SK-N-SH (cell line): Measurements from ENCODE around the gene KLHL17. TPM values are rescaled to one million over a fixed set of nuclear protein-coding genes. Genes with fewer than 3 reads are reported as not detected.

Experiments used
- CTCF ChIA-PET: fragments of 300-600, 350-600 bp; formaldehyde crosslinking; extraction: SDS; loops from one replicate; lab custom pipeline; 2021; lab: Yijun Ruan, JAX
- POLR2A ChIA-PET: fragments of 350-600 bp; sonication (Branson Sonifier 250); formaldehyde crosslinking; extraction: SDS; loops from one replicate; lab custom pipeline; 2020; ENCODE audit warnings: antibody characterized with exemption, inconsistent platforms; lab: Yijun Ruan, JAX
- DNase-seq: peaks from one replicate; pipeline ENCODE4 v3.0.0; 2012
- H2AFZ ChIP-seq: fragments of 200-600 bp; sonication (generic); 2 replicates; pipeline ENCODE4 v1.8.1; 2016; ENCODE audit warnings: antibody characterized with exemption, mild to moderate bottlenecking, low read depth
- H3F3A ChIP-seq: fragments of 200-600 bp; sonication (generic); replicated peaks from 2 replicates; pipeline ENCODE3; 2016; ENCODE audit warnings: antibody characterized with exemption, mild to moderate bottlenecking; ENCODE audit not compliant: insufficient read depth
- H3K27ac ChIP-seq, 2 experiments: fragments of 200-500 bp in 1 of 2; fragments of 200-600 bp in 1 of 2; sonication (Bioruptor generic) in 1 of 2; sonication (generic), shearing (Covaris generic) in 1 of 2; 2 replicates each; pipeline versions ENCODE4 v1.5.1 to v1.6.1; 2014 to 2016; ENCODE audit warnings: low read depth in 2 of 2, inconsistent platforms in 1 of 2, low read length in 1 of 2, mild to moderate bottlenecking in 1 of 2, mixed read lengths in 1 of 2
- H3K27me3 ChIP-seq: fragments of 200-600 bp; sonication (generic), shearing (Covaris generic); 2 replicates; pipeline ENCODE4 v1.6.1; 2016; ENCODE audit warnings: mixed run types; ENCODE audit not compliant: insufficient read depth
- H3K36me3 ChIP-seq, 2 experiments: fragments of 200-500 bp in 1 of 2; fragments of 200-600 bp in 1 of 2; sonication (Bioruptor generic) in 1 of 2; sonication (generic) in 1 of 2; replicated peaks in 1 of 2; 2 replicates each; pipeline versions ENCODE3 to v1.5.1; 2014 to 2016; ENCODE audit warnings: low read length in 1 of 2, mild to moderate bottlenecking in 1 of 2; ENCODE audit not compliant: insufficient read depth in 2 of 2, control insufficient read depth in 1 of 2
- H3K4me1 ChIP-seq, 2 experiments: fragments of 200-500 bp in 1 of 2; fragments of 200-600 bp in 1 of 2; sonication (Bioruptor generic) in 1 of 2; sonication (generic), shearing (Covaris generic) in 1 of 2; 2 replicates each; pipeline versions ENCODE4 v1.5.1 to v1.6.1; 2014 to 2016; ENCODE audit warnings: low read depth in 1 of 2, low read length in 1 of 2, mixed run types in 1 of 2; ENCODE audit not compliant: insufficient read depth in 2 of 2, control insufficient read depth in 1 of 2
- H3K4me2 ChIP-seq: fragments of 200-600 bp; sonication (generic), shearing (Covaris generic); 2 replicates; pipeline ENCODE4 v1.6.1; 2017; ENCODE audit warnings: mixed run types
- H3K4me3 ChIP-seq, 2 experiments: fragments of 200-500 bp in 1 of 2; fragments of 200-600 bp in 1 of 2; sonication (Bioruptor generic) in 1 of 2; sonication (generic), shearing (Covaris generic) in 1 of 2; 2 replicates each; pipeline versions ENCODE4 v1.5.1 to v1.8.1; 2014 to 2016; ENCODE audit warnings: low read depth in 2 of 2, inconsistent platforms in 1 of 2, low read length in 1 of 2, mild to moderate bottlenecking in 1 of 2, mixed read lengths in 1 of 2, moderate library complexity in 1 of 2
- H3K79me2 ChIP-seq: fragments of 200-600 bp; sonication (generic); 2 replicates; pipeline ENCODE4 v1.8.1; 2017; ENCODE audit warnings: mild to moderate bottlenecking; ENCODE audit not compliant: insufficient read depth
- H3K9ac ChIP-seq: fragments of 200-600 bp; sonication (generic); 2 replicates; pipeline ENCODE4 v1.6.1; 2017; ENCODE audit warnings: mixed run types
- H3K9me2 ChIP-seq: fragments of 200-600 bp; sonication (generic); 2 replicates; pipeline ENCODE4 v1.6.1; 2017; ENCODE audit warnings: mixed run types
- H3K9me3 ChIP-seq: fragments of 200-600 bp; sonication (generic); 2 replicates; pipeline ENCODE4 v1.6.1; 2017; ENCODE audit warnings: mixed run types, mild to moderate bottlenecking, moderate library complexity
- H4K20me1 ChIP-seq: fragments of 200-600 bp; sonication (generic); 2 replicates; pipeline ENCODE4 v1.6.1; 2017; ENCODE audit warnings: mild to moderate bottlenecking, mixed run types; ENCODE audit not compliant: insufficient read depth
- FOSL2 ChIP-seq: IDR thresholded peaks from 2 replicates; pipeline ENCODE4 v1.4.0; 2012; ENCODE audit warnings: low read depth, mild to moderate bottlenecking, moderate library complexity, borderline replicate concordance
- FOXJ3 ChIP-seq: sonication (generic); formaldehyde crosslinking; IDR thresholded peaks from 2 replicates; pipeline ENCODE4 v1.5.1; 2020; ENCODE audit warnings: mild to moderate bottlenecking, missing genetic modification reagents
- FOXM1 ChIP-seq: IDR thresholded peaks from 2 replicates; pipeline ENCODE4 v1.4.0; 2012; ENCODE audit warnings: low read depth, mild to moderate bottlenecking
- GABPA ChIP-seq: IDR thresholded peaks from 2 replicates; pipeline ENCODE4 v1.4.0; 2012; ENCODE audit warnings: low read depth, mild to moderate bottlenecking
- GATA2 ChIP-seq: sonication (generic); formaldehyde crosslinking; IDR thresholded peaks from 2 replicates; pipeline ENCODE4 v1.5.0; 2020; ENCODE audit warnings: mild to moderate bottlenecking, missing genetic modification reagents
- JUND ChIP-seq: IDR thresholded peaks from 2 replicates; pipeline ENCODE4 v1.4.0; 2012
- MEF2A ChIP-seq: IDR thresholded peaks from 2 replicates; pipeline ENCODE4 v1.4.0; 2012; ENCODE audit warnings: low read depth, borderline replicate concordance
- NFIC ChIP-seq: IDR thresholded peaks from 2 replicates; pipeline ENCODE4 v1.4.0; 2012; ENCODE audit warnings: borderline replicate concordance
- RAD21 ChIP-seq: IDR thresholded peaks from 2 replicates; pipeline ENCODE4 v1.6.1; 2012; ENCODE audit warnings: mild to moderate bottlenecking, low read length
- RCOR1 ChIP-seq: fragments of 150-350 bp; IDR thresholded peaks from 2 replicates; pipeline ENCODE4 v1.6.1; 2017; ENCODE audit warnings: antibody characterized with exemption, low read length
- SIN3A ChIP-seq: IDR thresholded peaks from 2 replicates; pipeline ENCODE4 v1.6.1; 2012; ENCODE audit warnings: low read depth, mild to moderate bottlenecking, low read length, moderate library complexity, borderline replicate concordance
- SMC3 ChIP-seq: IDR thresholded peaks from 2 replicates; pipeline ENCODE4 v1.6.1; 2012; ENCODE audit warnings: low read depth, low read length, improper control_type of control experiment
- TAF1 ChIP-seq: IDR thresholded peaks from 2 replicates; pipeline ENCODE4 v1.6.1; 2012; ENCODE audit warnings: low read depth, mild to moderate bottlenecking, low read length, moderate library complexity, borderline replicate concordance
- TCF12 ChIP-seq: IDR thresholded peaks from 2 replicates; pipeline ENCODE4 v1.4.0; 2012
- WGBS: methylation state at CpG from one replicate; pipeline ENCODE4 v1.1.6; 2017; ENCODE audit warnings: low lambda C conversion rate; 5-methylcytosine and 5-hydroxymethylcytosine counted together
- polyA plus RNA-seq, 3 experiments: library from polyadenylated mRNA; depleted of rRNA; stranded (reverse); fragments of >200 nt; gene quantifications; 2 replicates each; pipeline ENCODE4 v1.2.3, GENCODE V29; 2012
- TF ChIP-seq, protein P1 (sequence below): IDR thresholded peaks from 2 replicates; pipeline ENCODE4 v1.4.0; 2012; ENCODE audit warnings: low read depth, borderline replicate concordance

KLHL17 gene
- polyA plus RNA-seq, 1 of the 3 experiments (the other 2 are of a cell fraction), result 27.3 TPM

DNA sequence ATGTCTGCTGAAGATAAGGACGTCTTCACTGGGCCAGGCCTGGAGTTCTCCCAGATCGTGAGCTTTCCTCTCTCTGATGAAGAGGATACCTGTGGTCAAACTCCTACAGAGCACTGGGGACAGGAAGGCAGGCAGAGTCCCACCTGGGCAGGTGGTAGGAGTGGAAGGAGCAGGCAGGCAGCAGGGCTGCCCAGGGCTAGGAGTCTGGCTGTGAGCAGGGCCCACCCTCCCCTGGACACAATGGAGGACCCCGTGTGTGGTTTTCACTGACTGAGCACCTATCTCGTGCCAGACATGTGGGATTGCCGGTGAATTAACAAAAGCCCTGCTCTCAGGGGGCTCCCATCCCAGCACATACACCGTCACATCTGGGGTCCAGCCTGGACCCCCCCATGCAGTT is 41.5 kb upstream of the KLHL17 start:
- no peak for TF ChIP-seq GABPA
- TF ChIP-seq FOSL2, result no peak
- no peak for TF ChIP-seq TAF1
- TF ChIP-seq MEF2A, result no peak
- no peak for TF ChIP-seq SIN3A
- TF ChIP-seq FOXJ3, result no peak
- no peak for TF ChIP-seq TCF12
- TF ChIP-seq, protein P1, sequence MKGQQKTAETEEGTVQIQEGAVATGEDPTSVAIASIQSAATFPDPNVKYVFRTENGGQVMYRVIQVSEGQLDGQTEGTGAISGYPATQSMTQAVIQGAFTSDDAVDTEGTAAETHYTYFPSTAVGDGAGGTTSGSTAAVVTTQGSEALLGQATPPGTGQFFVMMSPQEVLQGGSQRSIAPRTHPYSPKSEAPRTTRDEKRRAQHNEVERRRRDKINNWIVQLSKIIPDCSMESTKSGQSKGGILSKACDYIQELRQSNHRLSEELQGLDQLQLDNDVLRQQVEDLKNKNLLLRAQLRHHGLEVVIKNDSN, result no peak
- no peak for TF ChIP-seq NFIC
- no peak overlapping the region for H2AFZ ChIP-seq
- H3K27me3 ChIP-seq, result no peaks in the 10 kb centered on the region
- DNase-seq, result no peak
- H3F3A ChIP-seq, result no peaks in the 10 kb centered on the region
- H3K36me3 ChIP-seq, result no peaks in the 10 kb centered on the region
- no peaks in the 10 kb centered on the region for H3K79me2 ChIP-seq
- no peak overlapping the region for H3K9ac ChIP-seq
- 56% methylated on average over 1 of the region's 6 CpGs for WGBS
- no peaks in the 10 kb centered on the region for H3K9me3 ChIP-seq
- CTCF ChIA-PET, result interaction anchor here (0.6 to 5.2 kb wide), 6 partner anchors 10 to 57 kb away, joined by 3 to 61 read pairs (median 12); no protein-coding TSS in a partner anchor
- H3K27ac ChIP-seq, result no peak overlapping the region
- H3K4me3 ChIP-seq, result no peak overlapping the region
- H3K9me2 ChIP-seq, result no peaks in the 10 kb centered on the region
- H3K4me1 ChIP-seq, result peaks cover 8 to 76% of the 10 kb centered on the region in 2 experiments; a peak in 2 of 4 replicates
- no peak overlapping the region for H3K4me2 ChIP-seq
- H4K20me1 ChIP-seq, result no peaks in the 10 kb centered on the region
- POLR2A ChIA-PET, result interaction anchor here (2.6 kb wide), 1 partner anchor 14 kb away, joined by 7 read pairs; no protein-coding TSS in a partner anchor

GRCh38 chr1:919271-919872 is 41.0 kb upstream of the KLHL17 start:
- ChIA-PET POLR2A (interaction anchor here (2.6 kb wide), 1 partner anchor 14 kb away, joined by 7 read pairs; no protein-coding TSS in a partner anchor), CTCF (interaction anchor here (0.6 to 5.2 kb wide), 7 partner anchors 9 to 143 kb away, joined by 3 to 61 read pairs (median 8); no protein-coding TSS in a partner anchor)
- no peak overlapping the region for H3K27ac ChIP-seq
- H3K4me2 ChIP-seq, result no peak overlapping the region
- no peaks in the 10 kb centered on the region for H3K79me2 ChIP-seq
- peaks cover 8 to 77% of the 10 kb centered on the region in 2 experiments; a peak in 2 of 4 replicates for H3K4me1 ChIP-seq
- H3K36me3 ChIP-seq, result no peaks in the 10 kb centered on the region
- no peaks in the 10 kb centered on the region for H3K27me3 ChIP-seq
- WGBS, result 100% methylated on average over 1 of the region's 29 CpGs
- no peaks in the 10 kb centered on the region for H3K9me3 ChIP-seq
- TF ChIP-seq GABPA (no peak), JUND (no peak), RAD21 (no peak), RCOR1 (no peak), FOXM1 (no peak), SMC3 (no peak), MEF2A (no peak), GATA2 (CRISPR knock-in tag) (no peak)
- DNase-seq, result peak; percentile 69
- no peak overlapping the region for H3K9ac ChIP-seq
- H4K20me1 ChIP-seq, result no peaks in the 10 kb centered on the region
- no peak overlapping the region for H2AFZ ChIP-seq
- no peaks in the 10 kb centered on the region for H3F3A ChIP-seq
- no peaks in the 10 kb centered on the region for H3K9me2 ChIP-seq
- no peak overlapping the region for H3K4me3 ChIP-seq
